Effector memory CD4-positive, alpha-beta T cell (primary cell): Measurements from ENCODE around the gene YTHDF2.

Source experiments
- DNase-seq, 3 donors: peaks; one replicate each; pipeline ENCODE4 v3.0.0-alpha.2; 2020
- H3K27ac ChIP-seq: 2 replicates; pipeline ENCODE4 v1.7.0; 2013; ENCODE audit warnings: mild to moderate bottlenecking, low read length, moderate library complexity; ENCODE audit not compliant: insufficient read depth, poor library complexity, severe bottlenecking
- H3K27me3 ChIP-seq: replicated peaks from 2 replicates; pipeline ENCODE4 v1.7.0; 2013; ENCODE audit warnings: mild to moderate bottlenecking, low read length; ENCODE audit not compliant: insufficient read depth, control insufficient read depth, poor library complexity, severe bottlenecking
- H3K36me3 ChIP-seq: 2 replicates; pipeline ENCODE4 v1.7.0; 2013; ENCODE audit warnings: mild to moderate bottlenecking, low read length, moderate library complexity; ENCODE audit not compliant: control insufficient read depth, insufficient read depth
- H3K4me1 ChIP-seq: 2 replicates; pipeline ENCODE4 v1.7.0; 2013; ENCODE audit warnings: low read length, mild to moderate bottlenecking; ENCODE audit not compliant: control insufficient read depth, insufficient read depth, poor library complexity, severe bottlenecking
- H3K4me3 ChIP-seq: 2 replicates; pipeline ENCODE4 v1.7.0; 2013; ENCODE audit warnings: low read length, low read depth, mild to moderate bottlenecking; ENCODE audit not compliant: insufficient read depth, poor library complexity, severe bottlenecking
- H3K9me3 ChIP-seq: 2 replicates; pipeline ENCODE4 v1.7.0; 2013; ENCODE audit warnings: mild to moderate bottlenecking, low read length, moderate library complexity; ENCODE audit not compliant: control insufficient read depth

The YTHDF2 gene

DNA sequence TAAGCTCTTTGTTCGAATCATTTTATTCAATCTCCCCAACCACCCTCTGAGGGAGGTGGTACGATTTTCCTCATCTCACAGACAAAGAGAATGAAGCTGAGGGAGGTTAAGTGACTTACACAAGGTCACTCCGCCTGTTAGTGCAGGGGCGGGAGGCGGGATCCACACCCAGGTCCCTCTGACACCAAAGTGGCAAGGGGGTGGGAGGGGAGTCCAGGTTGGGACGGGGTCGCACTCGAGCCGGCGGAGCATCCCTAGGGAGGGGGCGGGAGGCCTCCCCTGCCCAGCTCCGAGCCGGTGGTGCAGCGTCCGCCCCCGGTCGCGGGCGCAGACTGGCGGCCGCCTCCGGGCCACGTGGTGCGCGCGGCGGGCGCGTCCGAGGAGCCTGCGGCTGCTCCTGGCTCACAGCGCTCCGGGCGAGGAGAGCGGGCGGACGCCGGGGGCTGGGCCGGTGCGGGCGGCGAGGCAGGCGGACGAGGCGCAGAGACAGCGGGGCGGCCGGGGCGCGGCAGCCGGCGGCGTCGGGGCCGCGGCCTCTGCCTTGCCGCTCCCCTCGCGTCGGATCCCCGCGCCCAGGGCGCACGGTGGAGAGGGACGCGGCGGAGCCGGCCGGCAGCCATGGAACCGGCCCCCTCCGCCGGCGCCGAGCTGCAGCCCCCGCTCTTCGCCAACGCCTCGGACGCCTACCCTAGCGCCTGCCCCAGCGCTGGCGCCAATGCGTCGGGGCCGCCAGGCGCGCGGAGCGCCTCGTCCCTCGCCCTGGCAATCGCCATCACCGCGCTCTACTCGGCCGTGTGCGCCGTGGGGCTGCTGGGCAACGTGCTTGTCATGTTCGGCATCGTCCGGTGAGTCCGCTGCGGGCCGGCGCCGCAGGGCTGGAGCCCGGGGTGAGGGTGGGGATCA is 75.3 kb downstream of the YTHDF2 start, which contains the start of gene OPRD1:
Gene OPRD1, plus strand, starts transcription at position 405 of the 903 bp plus-strand sequence. Its CDS starts 214 bp downstream, at position 619.
- no peaks in the 10 kb centered on the region for H3K9me3 ChIP-seq
- no peak within 1 kb of the TSS for H3K4me3 ChIP-seq
- H3K27me3 ChIP-seq: peaks cover 26% of the 10 kb centered on the region
- peaks cover 4% of the 10 kb centered on the region for H3K4me1 ChIP-seq
- H3K27ac ChIP-seq: no peak within 1 kb of the TSS
- DNase-seq: no peak
- H3K36me3 ChIP-seq: no peaks in the 10 kb centered on the region

DNA sequence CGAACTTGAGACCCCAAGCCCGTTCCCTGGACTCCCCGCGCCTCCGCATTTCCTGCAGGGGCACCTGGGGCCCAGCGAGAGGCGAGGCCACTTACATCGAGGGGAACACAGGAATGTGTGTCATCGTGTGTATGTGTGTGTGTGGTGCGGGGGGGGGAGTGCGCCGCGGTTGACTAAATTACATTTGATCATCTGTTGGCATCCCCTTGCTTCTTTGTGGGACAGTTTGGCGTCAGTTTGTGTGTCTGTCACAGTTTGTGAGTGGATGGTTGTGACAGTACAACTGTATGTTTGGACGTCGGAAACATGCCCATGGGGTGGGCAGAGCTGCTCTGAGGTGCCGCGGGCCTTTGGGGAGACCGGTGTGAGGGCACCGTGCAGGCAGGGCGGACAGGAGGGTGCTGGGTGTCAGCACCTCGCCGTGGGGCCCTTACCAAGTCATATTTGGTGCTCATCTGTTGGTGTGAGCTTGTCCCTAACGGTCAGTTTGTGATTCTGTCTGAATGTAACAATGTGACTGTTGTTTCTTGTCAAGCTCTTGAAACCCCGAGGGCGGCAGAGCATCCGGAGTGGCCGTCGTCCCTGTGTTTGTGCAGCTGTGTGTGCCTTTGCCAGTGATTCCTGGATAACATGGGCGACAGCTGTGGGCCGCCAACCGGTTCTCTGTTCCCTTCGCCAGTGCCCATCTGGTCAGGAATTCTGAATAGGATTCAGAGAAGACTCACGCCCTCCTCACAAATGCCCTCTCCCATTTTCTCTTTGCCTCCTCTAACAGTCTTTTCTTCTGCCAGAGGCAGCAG is 76.1 kb downstream of the YTHDF2 start:
- peaks cover 4% of the 10 kb centered on the region for H3K4me1 ChIP-seq
- DNase-seq: no peak
- H3K36me3 ChIP-seq: no peaks in the 10 kb centered on the region
- no peak overlapping the region for H3K4me3 ChIP-seq
- no peaks in the 10 kb centered on the region for H3K9me3 ChIP-seq
- H3K27me3 ChIP-seq: peaks cover 26% of the 10 kb centered on the region
- H3K27ac ChIP-seq: no peak overlapping the region

DNA sequence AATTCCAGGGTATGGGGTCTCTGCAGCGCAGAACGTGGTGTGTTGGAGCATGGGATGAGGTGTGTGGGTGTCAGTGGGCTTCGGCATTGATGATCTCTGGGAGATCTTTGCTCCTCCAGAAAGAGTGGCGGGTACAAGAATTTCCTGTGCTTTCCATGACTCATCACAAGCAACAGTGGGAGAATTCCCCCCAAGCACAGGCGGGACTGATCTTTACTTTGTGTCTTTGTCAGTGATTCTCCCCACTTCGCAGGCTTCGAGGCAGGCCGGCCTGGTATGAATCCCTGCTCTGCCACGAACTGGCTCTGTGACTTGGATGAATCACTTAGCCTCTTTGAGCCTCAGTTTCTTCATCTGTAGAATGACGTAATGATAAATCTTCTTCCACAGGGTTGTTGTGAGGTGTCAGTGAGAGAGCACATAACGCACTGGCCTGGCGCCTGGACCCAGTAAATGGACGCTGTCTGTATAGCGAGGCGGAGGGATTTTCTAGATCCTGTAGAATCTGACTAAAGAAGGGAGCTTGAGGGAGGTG is 77.3 kb downstream of the YTHDF2 start:
- Histone ChIP-seq H3K4me1 (peaks cover 4% of the 10 kb centered on the region), H3K27me3 (peaks cover 26% of the 10 kb centered on the region), H3K27ac (no peak overlapping the region), H3K9me3 (no peaks in the 10 kb centered on the region), H3K36me3 (no peaks in the 10 kb centered on the region), H3K4me3 (no peak overlapping the region)
- no peak for DNase-seq

DNA sequence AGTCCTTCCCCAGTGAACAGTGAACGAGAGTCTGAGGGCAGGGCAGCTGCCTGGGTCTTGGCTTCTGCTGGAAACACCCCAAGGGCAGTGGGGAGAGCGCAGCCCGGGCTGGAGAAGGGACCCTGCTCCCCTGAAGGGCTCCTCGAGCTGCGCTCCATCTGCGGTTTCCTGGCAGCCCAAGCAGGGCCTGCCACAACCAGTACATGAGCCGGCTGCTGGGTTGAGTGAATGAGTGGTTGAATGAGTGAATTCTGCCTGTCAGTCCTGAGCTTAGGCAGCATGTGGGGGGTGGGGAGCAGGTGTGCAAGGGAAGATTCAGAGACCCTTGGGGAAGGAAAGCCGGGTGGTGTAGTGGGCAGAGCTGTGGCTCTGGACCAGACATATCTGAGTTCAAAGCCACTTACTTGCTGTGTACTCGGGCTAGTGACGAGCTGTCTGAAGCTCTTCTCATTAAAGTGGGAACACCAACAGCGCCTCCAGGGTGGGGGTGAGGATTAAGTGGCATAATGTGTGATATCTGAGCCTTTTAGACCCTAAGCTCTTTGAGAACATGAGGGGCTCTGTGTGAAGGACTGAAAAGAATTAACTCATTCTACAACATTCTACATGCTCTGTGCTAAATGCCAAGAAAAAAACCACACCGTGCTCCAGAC is 78.9 kb downstream of the YTHDF2 start:
- Histone ChIP-seq H3K27me3 (peaks cover 22% of the 10 kb centered on the region), H3K4me1 (peaks cover 4% of the 10 kb centered on the region), H3K4me3 (no peak overlapping the region), H3K9me3 (no peaks in the 10 kb centered on the region), H3K27ac (no peak overlapping the region), H3K36me3 (no peaks in the 10 kb centered on the region)
- DNase-seq: no peak

DNA sequence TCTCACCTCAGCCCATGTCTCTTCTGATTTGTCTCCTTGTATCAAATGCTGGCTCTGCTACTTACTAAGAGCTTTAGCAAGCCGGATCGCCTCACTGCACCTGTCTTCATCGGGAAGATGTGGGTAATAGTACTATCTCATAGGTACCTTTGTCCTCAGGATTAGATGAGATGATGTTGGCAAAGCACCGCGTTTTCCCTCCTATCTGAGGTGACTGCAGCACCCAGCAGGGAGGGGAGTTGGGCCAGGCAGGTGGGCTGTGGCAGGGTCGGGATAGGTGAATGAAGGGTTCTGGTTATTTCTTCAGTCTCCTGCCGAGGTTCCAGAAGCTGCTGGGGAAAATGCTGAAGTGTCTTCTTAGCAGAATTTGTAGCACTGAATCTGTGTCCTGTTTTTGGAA is 80.4 kb downstream of the YTHDF2 start:
- DNase-seq: no peak
- Histone ChIP-seq H3K4me3 (no peak overlapping the region), H3K9me3 (no peaks in the 10 kb centered on the region), H3K27ac (no peak overlapping the region), H3K4me1 (peaks cover 4% of the 10 kb centered on the region), H3K36me3 (no peaks in the 10 kb centered on the region), H3K27me3 (peaks cover 11% of the 10 kb centered on the region)

DNA sequence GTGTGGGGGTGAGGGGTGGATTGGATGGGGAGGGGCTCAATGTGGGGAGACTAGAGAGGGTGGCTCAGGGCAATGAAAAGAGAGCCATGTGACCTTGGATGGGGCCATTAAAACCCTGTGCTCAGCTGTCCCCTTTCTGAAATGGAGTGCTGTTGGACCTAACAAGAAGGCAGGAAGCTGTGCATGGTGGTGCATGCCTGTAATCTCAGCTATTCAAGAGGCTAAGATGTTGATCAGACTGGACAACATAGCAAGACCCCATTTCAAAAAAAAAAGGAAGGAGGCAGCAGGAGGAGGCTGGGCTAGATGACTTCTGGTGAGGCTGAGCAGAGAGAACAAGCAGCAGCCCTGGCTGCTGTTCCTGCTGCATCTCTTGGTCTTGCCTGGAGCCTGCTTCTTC is 82.3 kb downstream of the YTHDF2 start:
- no peak for DNase-seq
- Histone ChIP-seq H3K4me1 (no peaks in the 10 kb centered on the region), H3K27ac (no peak overlapping the region), H3K36me3 (no peaks in the 10 kb centered on the region), H3K9me3 (no peaks in the 10 kb centered on the region), H3K27me3 (no peaks in the 10 kb centered on the region), H3K4me3 (no peak overlapping the region)
